ENCODE measurements around the gene IMMP2L.
"Not testable (repeated sequence)": the region's sequence is repeated elsewhere in the genome, so short reads cannot be mapped to it uniquely, and the experiment has no call there.

Gene IMMP2L

DNA sequence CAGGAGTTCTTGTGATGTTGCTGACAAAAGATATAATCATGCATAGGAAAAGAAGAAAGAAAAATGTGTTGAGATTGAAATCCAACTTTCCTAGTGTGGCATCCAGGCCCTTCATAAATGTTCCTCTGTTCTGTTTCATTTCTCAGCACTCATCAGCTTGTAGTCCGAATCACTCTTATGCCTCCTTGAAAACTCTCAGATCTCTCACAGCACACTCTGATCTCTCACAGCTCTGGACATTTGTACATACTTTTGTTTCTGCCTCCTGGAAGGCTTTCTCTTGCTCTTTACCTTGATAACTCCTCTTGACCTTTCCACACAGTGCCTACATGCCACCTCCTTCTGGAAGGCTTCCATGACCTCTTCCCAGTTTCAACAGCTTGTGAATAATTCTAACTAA is 880.4 kb downstream of the IMMP2L start:
- no peak for DNase-seq

DNA sequence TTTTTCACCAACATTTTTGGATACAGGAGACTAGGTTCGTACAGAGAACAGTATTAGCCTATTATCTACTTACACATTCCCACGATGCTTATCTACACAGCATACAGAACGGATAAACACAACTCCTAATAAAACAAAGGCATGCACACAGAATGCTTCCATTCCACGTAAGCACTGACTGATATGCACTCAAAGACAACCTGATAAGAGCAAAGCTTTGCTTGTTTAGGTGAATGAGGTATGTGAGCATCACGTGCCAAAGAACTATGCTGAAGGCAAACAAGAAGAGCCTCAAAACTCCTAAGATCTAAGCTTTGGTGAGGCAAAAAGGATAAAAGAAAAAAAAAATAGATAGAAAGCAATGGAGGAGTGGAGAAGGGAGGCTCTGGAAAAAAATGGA is 884.9 kb downstream of the IMMP2L start:
- no peak for DNase-seq

DNA sequence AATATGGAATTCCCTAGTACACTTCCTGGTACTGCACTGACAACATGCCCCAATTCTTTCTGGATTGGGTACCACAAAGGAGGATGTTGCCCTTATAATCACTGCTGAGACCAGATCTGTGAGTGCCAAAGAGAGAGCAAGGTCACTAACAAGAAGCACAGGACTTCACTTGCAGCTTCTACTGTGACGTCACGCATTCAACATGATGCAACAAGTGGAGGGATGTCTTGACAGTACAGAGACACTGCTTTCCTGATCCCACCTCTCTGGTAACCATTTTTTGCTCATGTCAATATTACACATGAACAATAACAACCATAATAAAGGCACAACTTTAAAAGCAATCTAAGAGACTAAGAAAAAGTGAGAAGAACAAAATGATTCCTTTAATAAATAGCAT is 885.5 kb downstream of the IMMP2L start:
- DNase-seq, result no peak

DNA sequence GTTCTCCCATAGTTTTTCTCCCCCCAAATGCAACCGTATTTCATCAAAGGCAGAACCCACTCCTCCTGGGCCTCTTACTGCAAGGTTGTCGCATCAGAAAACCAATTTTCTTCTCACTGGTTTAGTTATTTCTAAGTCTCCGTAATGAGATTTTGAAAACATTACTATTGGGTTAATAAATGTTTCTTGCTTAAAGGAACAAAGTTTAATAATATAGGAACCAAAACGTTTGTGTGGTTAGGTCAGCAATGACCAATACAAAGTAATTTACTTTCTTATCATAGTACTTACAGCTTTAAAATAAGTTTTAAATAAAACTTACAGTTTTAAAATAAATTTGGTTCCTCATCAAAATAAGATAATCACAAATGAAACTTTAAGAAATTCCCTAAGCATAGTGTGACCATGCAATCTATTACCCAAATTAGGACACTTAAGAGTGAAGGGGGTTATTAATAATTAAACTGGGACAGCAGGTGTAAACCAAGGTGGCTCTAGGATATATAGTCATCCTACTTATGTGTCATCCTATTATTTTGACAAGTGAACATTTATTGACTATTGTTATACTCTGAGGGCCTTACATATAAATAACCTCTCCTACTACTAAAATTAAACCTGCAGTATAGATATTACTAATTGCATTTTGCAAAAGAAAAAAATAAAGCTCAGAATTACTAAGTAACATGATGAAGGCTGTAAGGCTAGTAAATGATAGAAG is 886.7 kb downstream of the IMMP2L start:
- DNase-seq, result no peak

DNA sequence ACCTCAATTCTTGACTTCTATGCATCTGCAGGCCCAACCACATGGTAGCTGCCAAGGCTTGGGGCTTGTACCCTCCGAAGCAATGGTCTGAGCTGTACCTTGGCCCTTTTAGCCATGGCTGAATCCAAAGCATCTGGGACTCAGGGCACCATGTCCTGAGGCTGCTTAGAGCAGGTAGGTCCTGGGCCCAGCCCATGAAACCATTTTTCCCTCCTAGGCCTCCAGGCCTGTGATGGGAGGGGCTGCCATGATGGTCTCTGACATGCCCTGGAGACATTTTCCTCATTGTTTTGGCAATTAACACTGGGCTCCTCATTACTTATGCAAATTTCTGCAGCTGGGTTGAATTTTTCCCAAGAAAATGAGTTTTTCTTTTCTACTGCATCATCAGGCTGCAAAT is 889.1 kb downstream of the IMMP2L start:
- DNase-seq, result no peak

DNA sequence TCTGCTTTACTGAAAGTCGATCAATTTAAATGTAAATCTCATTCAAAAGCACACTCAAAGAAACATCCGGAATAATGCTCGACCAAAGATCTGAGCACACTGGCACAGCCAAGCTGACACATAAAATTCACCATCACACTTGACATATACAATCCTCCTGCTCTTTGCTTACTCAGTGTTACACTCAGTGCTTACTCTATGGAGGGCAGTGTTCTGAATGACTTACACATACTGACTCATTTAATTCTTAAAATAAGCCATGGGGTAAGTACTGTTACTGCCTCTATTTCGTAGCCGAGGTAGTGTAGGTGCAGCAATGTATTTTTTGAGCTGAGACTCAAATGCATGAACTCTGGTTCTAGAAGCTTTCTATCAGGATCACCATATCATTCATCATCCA is 892.9 kb downstream of the IMMP2L start:
- no peak for DNase-seq

DNA sequence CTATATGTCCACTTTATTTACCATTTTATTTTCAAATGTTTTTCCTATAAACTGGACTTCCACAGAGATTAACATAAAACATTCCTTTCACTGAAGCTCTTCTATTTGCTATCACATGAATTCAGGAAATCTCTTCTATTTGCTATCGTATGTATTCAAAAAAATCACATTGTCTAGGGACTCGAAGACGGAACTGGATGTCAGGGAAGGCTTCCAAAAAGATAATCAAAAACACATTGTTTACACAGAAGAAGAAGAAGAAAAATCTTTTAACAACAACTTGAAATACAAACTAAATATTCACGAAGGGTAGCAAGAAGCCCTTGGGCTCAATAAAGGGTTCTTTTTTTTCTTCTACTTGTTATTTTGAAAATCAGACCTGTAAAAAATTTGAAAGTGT is 897.5 kb downstream of the IMMP2L start:
- no peak for DNase-seq

DNA sequence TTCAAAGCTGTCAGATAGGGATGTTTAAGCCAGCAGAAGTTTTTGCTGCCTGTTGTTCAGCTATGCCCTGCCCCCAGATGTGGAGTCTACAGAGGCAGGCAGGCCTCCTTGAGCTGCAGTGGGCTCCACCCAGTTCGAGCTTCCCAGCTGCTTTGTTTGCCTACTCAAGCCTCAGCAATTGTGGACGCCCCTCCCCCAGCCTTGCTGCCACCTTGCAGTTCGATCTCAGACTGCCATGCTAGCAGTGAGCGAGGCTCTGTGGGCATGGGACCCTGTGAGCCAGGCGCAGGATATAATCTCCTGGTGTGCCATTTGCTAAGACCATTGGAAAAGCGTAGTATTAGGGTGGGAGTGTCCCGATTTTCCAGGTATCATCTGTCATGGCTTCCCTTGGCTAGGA is 901.7 kb downstream of the IMMP2L start:
- DNase-seq, result not testable (repeated sequence)

DNA sequence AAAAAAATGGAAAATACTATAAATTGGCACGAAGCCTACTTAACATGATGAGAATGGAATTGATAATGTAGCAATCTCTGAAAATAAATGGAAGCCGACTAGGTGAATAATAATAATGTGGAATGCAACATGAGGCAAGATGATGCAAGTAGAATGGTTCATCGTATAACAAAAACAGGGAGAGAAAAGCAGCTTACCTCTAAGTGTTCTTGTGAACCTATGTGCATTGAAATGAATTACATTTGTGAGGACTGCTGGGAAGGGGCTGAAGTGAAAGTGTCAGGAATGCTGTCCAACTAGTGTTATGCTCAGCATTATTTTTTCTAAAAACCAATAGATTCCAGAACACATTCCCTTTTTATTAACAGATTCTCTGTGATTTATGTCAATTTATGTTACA is 912.0 kb downstream of the IMMP2L start:
- DNase-seq, result no peak

DNA sequence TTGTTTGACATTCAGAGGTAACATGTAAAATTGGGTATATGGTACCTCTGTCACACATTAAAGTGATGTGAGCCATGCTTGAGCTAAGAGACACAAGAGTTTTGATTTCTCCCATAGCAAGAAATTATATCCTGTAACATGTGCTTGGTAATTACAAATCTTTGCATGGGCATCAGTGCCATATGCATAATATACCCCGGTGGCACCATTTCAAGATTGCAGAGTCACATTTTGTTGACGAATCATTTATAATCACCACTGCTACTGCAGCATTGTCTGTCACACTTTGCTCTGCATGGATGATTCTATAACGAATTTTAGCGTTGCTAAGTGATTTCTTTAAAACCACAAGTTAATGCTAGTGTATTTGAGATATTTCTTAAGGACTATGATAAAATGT is 915.0 kb downstream of the IMMP2L start:
- no peak for DNase-seq

DNA sequence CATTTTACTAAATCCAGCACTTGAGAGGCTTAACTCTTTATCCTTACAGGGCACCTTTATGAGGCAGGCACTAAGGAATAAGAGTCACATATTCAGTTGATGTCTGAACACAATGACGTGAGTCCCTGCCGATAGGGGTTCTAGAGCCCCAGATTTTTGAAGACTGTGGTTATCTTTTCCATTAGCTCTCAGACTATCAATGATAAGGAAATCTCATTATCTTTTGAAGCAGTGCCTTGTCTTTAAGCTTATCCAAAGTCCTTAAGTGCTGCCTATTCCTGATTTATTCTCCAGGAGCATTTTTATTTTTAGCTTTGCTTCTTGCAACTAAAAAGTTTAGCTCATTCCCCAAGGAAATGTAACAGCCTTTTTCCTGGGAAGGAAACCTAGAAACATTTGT is 915.5 kb downstream of the IMMP2L start:
- no peak for DNase-seq

DNA sequence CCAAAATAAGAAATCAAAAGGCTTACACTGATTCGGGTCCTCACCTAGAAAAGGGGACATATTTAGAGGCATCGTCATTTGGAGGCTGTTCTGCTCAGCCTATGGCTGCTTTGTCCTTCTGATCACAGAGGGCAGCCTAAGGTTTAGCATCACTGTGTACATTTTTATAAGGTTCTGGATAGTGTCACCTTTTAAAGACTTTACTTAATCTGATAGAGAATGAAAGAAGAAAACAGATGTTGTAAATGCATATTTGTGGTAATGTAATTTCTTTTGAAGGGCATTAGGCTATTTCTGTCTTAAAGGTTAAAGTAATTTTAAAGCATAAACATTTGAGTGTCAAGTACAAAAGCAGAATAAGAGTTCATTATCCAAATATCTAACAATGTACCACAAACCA is 916.7 kb downstream of the IMMP2L start:
- no peak for DNase-seq

DNA sequence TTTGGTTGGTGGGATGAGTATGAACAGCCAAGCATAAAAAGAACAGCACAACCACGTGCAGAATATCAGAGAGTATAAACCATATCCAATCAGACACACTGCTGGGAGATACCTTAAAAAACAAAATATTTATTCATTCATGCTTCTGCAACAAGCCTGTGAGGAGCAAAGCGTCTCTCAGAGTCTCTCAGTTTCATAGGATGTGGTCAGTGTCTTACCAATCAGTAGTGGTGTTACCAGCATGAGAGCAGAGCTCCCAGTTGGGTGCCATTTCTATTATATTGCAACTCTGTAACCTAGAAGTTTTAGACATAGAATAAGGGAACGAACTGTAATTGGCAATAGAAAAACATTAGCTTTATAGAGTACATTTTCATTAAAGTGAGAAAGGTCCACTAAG is 917.2 kb downstream of the IMMP2L start:
- no peak for DNase-seq

DNA sequence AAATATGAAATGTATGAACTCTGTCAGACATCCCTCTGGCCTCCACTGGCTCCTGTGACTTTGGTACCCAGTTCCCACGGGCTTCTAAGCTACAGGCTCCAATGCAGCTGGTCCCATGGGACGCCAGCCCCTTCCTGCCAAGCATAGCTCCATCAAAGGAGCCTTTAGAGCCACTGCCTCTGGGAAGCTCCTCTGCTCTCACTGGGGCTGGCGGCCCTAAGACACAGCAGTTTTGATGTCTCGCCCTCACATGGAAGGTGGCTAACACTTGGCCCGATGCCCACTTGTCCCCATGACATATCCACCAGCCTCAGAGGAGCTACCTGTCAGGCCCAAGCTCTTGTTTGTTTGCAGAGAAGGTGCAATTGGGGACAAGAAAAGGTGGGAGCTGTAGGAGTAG is 925.0 kb downstream of the IMMP2L start:
- DNase-seq, result no peak

DNA sequence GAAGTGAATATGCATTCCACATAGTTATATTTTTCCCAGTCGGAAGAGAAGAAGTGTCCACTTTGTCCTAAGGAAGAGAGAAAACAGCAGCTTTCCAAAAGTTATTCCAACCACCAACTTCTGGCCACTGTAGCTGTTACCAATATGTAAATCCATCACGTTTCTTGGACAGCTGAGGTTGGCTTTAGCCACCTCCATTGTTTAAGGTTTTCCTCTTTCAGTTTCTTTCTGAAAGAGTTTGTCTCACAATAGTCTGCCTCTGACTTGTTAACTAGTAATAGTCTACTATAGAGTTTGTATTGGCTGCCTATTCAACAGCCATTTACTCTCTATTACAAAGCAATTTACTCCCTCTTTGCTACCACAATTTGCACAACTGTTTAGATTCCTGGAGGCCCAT is 929.0 kb downstream of the IMMP2L start:
- no peak for DNase-seq

DNA sequence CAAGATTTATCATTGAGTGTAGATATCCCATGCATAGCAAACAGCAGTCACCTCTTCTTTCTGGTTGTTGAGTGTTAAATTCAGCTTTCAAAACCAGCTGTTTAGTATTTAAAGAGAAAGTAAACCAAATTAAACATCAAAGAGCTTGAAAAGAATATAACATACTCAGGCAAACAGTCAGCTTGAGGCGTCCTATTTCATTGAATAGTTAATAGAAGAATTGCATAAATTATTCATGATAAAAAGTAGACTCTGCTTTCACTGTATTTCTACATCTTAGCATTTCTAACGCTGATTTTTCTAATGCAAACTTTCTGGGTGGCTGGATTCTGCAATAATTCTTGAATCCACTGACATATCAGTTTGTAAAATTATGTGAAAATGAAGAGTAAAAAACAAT is 935.9 kb downstream of the IMMP2L start:
- no peak for DNase-seq

DNA sequence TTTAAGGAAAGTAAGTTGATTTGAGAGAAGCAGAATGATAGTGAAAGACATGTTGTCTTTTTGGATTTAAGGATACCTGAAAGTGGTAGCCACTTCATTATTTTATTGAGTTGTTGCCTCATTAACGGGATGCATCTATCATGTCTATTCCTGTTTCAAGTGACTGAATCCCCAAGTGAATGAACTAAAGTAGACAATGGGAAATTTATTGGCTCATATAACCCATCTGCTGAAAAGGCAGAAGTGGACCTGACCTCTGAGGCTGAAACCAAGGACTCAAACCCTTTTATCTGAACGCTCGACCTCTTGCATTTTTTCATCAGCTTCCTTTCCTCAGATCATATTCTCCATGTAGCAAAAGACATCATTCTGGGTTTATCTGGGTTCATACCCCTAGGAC is 937.0 kb downstream of the IMMP2L start:
- DNase-seq, result no peak

DNA sequence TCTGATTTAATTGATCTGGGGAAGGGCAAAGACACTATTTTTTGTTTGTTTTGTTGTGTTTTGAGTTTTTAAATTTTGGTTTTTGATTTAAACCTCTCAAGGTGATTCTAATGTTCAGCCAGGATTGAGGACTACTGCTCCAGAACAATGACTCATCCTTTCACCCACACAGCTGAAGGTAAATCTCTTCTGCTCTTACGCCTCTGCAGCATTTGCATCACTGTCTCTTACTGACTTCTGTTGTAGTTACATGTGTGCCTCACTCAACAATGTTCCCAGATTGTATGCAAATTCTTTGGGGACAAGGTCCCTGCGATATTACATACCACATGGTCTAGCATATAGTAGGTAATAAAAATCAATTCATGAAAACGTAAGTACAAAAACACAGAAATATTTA is 938.9 kb downstream of the IMMP2L start:
- no peak for DNase-seq

DNA sequence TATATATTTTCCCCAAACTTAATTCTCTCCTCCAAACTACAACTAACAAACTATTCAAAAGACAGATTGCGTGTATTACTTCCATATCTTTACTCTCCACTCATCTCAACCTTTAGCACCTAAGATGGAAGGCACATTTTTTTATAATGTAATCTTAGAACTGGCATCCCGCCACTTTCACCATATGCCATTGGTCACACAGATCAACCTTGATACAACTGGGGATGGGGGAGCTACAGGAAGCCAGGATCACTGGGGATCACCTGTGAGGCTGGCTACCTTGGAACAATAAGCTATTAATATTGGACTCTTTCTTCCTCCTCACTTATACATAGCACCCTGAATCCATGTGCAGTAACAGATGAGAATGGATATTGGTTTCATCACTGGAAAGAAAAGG is 941.0 kb downstream of the IMMP2L start:
- no peak for DNase-seq

DNA sequence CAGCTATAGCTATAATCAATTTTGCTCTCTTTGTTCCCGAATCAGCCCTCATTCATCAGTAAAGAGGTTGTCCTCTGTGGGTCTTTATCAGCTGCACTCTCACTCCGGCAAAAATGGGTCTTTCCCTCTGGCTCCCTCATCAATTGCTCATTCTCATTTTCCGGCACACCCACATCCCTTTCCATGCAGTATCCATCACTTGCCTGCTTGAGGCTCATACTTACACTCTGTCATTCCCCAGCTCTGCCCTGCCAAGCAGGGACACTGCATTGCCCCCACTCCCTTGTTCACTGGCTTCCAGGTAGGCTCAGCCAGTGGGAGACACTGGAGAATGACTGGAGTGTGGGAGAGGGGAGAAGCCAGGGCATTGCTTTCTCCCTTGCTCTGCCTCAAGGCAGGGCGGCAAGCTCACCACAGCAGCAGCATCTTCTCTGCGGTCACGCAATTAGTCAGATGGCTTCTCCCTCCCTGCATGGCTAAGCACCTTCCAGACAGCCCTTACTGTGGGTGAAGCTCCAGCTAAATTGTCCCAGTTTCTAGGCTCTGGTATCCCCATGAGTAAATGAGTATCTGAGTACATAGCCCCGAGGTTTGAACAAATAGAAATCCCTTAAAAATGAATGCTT is 942.1 kb downstream of the IMMP2L start:
- DNase-seq, result no peak

All from suppressor macrophage treated with lipopolysaccharide for 4 hours (primary cell).